HEK293T (cell line): ENCODE results near the gene PRMT1.

Source experiments
- ELF4 ChIP-seq: fragments of 450-650 bp; IDR thresholded peaks from 2 replicates; pipeline ENCODE4 v1.6.1; 2017; ENCODE audit warnings: antibody characterized with exemption
- FOXK2 ChIP-seq: fragments of 450-650 bp; IDR thresholded peaks from 2 replicates; pipeline ENCODE4 v1.6.1; 2016; ENCODE audit warnings: mild to moderate bottlenecking
- FOXM1 ChIP-seq: fragments of 450-650 bp; IDR thresholded peaks from 2 replicates; pipeline ENCODE4 v1.6.1; 2017; ENCODE audit warnings: mild to moderate bottlenecking, borderline replicate concordance
- SP1 ChIP-seq: fragments of 450-650 bp; IDR thresholded peaks from 2 replicates; pipeline ENCODE4 v1.6.1; 2017

- TF ChIP-seq FOXK2 (no peak), ELF4 (no peak), SP1 (no peak), FOXM1 (no peak)
These were observed 10.1 kb downstream of the PRMT1 start for GRCh38 chr19:49687150-49687549.
